ENCODE measurements around the gene ELK4.

ELK4 gene

GRCh38 chr1:205588636-205589035 lies 43.2 kb downstream of the ELK4 start:
- H3K9me3 Mint-ChIP-seq, result no peaks in the 10 kb centered on the region
- H3K27me3 Mint-ChIP-seq (ENCODE audit: low read depth, poor library complexity), result peaks cover 37% of the 10 kb centered on the region
- H3K36me3 Mint-ChIP-seq (ENCODE audit: low read depth), result no peaks in the 10 kb centered on the region
- TF ChIP-seq CTCF (IDR thresholded peaks at IDR 0.05), result peak; percentile 18
- H3K4me1 Mint-ChIP-seq, result peaks cover 13% of the 10 kb centered on the region
- H3K27ac Mint-ChIP-seq, result no peak overlapping the region
- peak; percentile 29 for DNase-seq
- H3K4me3 Mint-ChIP-seq, result no peak overlapping the region

GRCh38 chr1:205587581-205587980 lies 44.2 kb downstream of the ELK4 start:
- no peak for DNase-seq
- peaks cover 13% of the 10 kb centered on the region for H3K4me1 Mint-ChIP-seq
- H3K27ac Mint-ChIP-seq, result no peak overlapping the region
- no peaks in the 10 kb centered on the region for H3K36me3 Mint-ChIP-seq (ENCODE audit: low read depth)
- H3K4me3 Mint-ChIP-seq, result no peak overlapping the region
- no peaks in the 10 kb centered on the region for H3K9me3 Mint-ChIP-seq
- TF ChIP-seq CTCF (IDR thresholded peaks at IDR 0.05), result no peak
- H3K27me3 Mint-ChIP-seq (ENCODE audit: low read depth, poor library complexity), result peaks cover 37% of the 10 kb centered on the region

- no peak for DNase-seq
- no peak for TF ChIP-seq CTCF (IDR thresholded peaks at IDR 0.05)
- H3K27ac Mint-ChIP-seq, result no peak overlapping the region
- H3K4me1 Mint-ChIP-seq, result peaks cover 13% of the 10 kb centered on the region
- H3K36me3 Mint-ChIP-seq (ENCODE audit: low read depth), result no peaks in the 10 kb centered on the region
- H3K27me3 Mint-ChIP-seq (ENCODE audit: low read depth, poor library complexity), result peaks cover 39% of the 10 kb centered on the region
- H3K9me3 Mint-ChIP-seq, result no peaks in the 10 kb centered on the region
- no peak overlapping the region for H3K4me3 Mint-ChIP-seq
Observed at GRCh38 chr1:205585835-205586785, 45.7 kb downstream of the ELK4 start.

- no peak for TF ChIP-seq CTCF (IDR thresholded peaks at IDR 0.05)
- Mint-ChIP-seq H3K4me3 (no peak overlapping the region), H3K27me3 (ENCODE audit: low read depth, poor library complexity) (peaks cover 38% of the 10 kb centered on the region), H3K9me3 (no peaks in the 10 kb centered on the region), H3K36me3 (ENCODE audit: low read depth) (no peaks in the 10 kb centered on the region), H3K4me1 (peaks cover 13% of the 10 kb centered on the region), H3K27ac (no peak overlapping the region)
- no peak for DNase-seq
Observed at GRCh38 chr1:205585169-205585834, 46.5 kb downstream of the ELK4 start.

GRCh38 chr1:205584732-205585131 lies 47.1 kb downstream of the ELK4 start:
- H3K4me3 Mint-ChIP-seq, result no peak overlapping the region
- H3K4me1 Mint-ChIP-seq, result peaks cover 13% of the 10 kb centered on the region
- peaks cover 32% of the 10 kb centered on the region for H3K27me3 Mint-ChIP-seq (ENCODE audit: low read depth, poor library complexity)
- H3K9me3 Mint-ChIP-seq, result no peaks in the 10 kb centered on the region
- no peak for DNase-seq
- H3K36me3 Mint-ChIP-seq (ENCODE audit: low read depth), result no peaks in the 10 kb centered on the region
- H3K27ac Mint-ChIP-seq, result no peak overlapping the region
- no peak for TF ChIP-seq CTCF (IDR thresholded peaks at IDR 0.05)

All from nephron progenitor cell (in vitro differentiated cells).